ENCODE data around the gene HNRNPL. TPM values are rescaled to one million over a fixed set of nuclear protein-coding genes. Genes with fewer than 3 reads are reported as not detected.

HNRNPL gene
- total and polyA plus RNA-seq, 2 experiments from 2014 or later, result 184 to 209 TPM

DNA sequence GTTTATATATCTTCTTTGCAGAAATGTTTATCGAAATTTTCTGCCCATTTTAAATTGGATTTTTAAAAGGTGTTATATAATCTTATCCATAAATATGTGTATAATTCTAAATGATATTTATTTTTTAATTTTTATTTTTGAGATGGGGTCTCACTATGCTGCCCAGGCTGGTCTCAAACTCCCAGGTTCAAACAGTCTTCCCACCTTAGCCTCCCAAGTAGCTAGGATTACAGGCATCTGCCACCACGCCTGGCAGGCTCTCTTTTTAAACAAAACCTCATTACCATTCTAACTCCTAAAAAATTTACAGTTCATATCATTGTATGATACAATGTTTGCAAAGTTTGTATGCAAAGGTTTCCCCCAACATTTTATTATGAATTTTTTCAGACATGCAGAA is 53.6 kb downstream of the HNRNPL start:
- Histone ChIP-seq H4K20me1 (ENCODE audit: insufficient read depth, poor library complexity, severe bottlenecking) (no peaks in the 10 kb centered on the region), H3K4me1 (ENCODE audit: insufficient read depth) (peaks cover 3% of the 10 kb centered on the region), H3K9me2 (replicated peaks; ENCODE audit: insufficient read depth) (no peaks in the 10 kb centered on the region), H2AFZ (no peak overlapping the region), H3K9me3 (ENCODE audit: low read depth) (no peaks in the 10 kb centered on the region), H3K4me3 (no peak overlapping the region), H3K27ac (no peak overlapping the region), H3K4me2 (no peak overlapping the region), H3K79me2 (no peaks in the 10 kb centered on the region), H3K36me3 (replicated peaks; ENCODE audit: insufficient read depth, low read depth) (no peaks in the 10 kb centered on the region), H3K27me3 (no peaks in the 10 kb centered on the region)
- DNase-seq (ENCODE audit: low spot score), result no peak
- no peak for TF ChIP-seq EZH2 (IDR thresholded peaks at IDR 0.05; ENCODE audit: borderline replicate concordance)
- no peak for TF ChIP-seq EZH2phosphoT487 (IDR thresholded peaks at IDR 0.05; ENCODE audit: low read depth, severe bottlenecking, unreplicated experiment)
- TF ChIP-seq, protein P1, sequence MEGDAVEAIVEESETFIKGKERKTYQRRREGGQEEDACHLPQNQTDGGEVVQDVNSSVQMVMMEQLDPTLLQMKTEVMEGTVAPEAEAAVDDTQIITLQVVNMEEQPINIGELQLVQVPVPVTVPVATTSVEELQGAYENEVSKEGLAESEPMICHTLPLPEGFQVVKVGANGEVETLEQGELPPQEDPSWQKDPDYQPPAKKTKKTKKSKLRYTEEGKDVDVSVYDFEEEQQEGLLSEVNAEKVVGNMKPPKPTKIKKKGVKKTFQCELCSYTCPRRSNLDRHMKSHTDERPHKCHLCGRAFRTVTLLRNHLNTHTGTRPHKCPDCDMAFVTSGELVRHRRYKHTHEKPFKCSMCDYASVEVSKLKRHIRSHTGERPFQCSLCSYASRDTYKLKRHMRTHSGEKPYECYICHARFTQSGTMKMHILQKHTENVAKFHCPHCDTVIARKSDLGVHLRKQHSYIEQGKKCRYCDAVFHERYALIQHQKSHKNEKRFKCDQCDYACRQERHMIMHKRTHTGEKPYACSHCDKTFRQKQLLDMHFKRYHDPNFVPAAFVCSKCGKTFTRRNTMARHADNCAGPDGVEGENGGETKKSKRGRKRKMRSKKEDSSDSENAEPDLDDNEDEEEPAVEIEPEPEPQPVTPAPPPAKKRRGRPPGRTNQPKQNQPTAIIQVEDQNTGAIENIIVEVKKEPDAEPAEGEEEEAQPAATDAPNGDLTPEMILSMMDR (IDR thresholded peaks at IDR 0.05; ENCODE audit: poor library complexity), result no peak
- WGBS (ENCODE audit: low lambda C conversion rate, missing lambda C conversion rate), result 61% methylated on average over 2 of the region's 2 CpGs

- Histone ChIP-seq H3K9me3 (ENCODE audit: low read depth) (no peaks in the 10 kb centered on the region), H3K79me2 (no peaks in the 10 kb centered on the region), H3K4me2 (no peak overlapping the region), H2AFZ (no peak overlapping the region), H4K20me1 (ENCODE audit: insufficient read depth, poor library complexity, severe bottlenecking) (no peaks in the 10 kb centered on the region), H3K36me3 (replicated peaks; ENCODE audit: insufficient read depth, low read depth) (no peaks in the 10 kb centered on the region), H3K9me2 (replicated peaks; ENCODE audit: insufficient read depth) (no peaks in the 10 kb centered on the region), H3K4me1 (ENCODE audit: insufficient read depth) (peaks cover 3% of the 10 kb centered on the region), H3K27me3 (no peaks in the 10 kb centered on the region), H3K4me3 (no peak overlapping the region), H3K27ac (no peak overlapping the region)
- 90% methylated on average over 4 of the region's 4 CpGs for WGBS (ENCODE audit: low lambda C conversion rate, missing lambda C conversion rate)
- no peak for DNase-seq (ENCODE audit: low spot score)
- no peak for TF ChIP-seq EZH2 (IDR thresholded peaks at IDR 0.05; ENCODE audit: borderline replicate concordance)
- TF ChIP-seq, protein P1 (IDR thresholded peaks at IDR 0.05; ENCODE audit: poor library complexity), result no peak
Observed at GRCh38 chr19:38795549-38795948, 54.2 kb downstream of the HNRNPL start.

DNA sequence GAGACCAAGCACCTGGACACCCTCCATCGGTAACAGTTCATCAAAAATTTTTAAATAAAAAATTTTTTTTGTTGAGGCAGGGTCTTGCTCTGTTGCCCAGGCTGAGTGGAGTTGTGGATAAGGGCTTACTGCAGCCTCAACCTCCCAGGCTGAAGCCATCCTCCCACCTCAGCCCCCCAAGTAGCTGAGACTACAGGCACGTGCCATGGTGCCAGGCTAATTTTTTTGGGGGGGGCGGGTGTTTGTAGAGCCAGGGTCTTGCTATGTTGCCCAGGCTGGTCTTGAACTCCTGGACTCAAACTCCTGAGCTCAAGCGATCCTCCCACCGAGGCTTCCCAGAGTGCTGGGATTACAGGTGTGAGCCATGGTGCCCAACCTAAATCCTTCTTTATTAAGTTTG is 56.1 kb downstream of the HNRNPL start:
- Histone ChIP-seq H3K27me3 (no peaks in the 10 kb centered on the region), H3K9me2 (replicated peaks; ENCODE audit: insufficient read depth) (no peaks in the 10 kb centered on the region), H3K36me3 (replicated peaks; ENCODE audit: insufficient read depth, low read depth) (no peaks in the 10 kb centered on the region), H3K4me1 (ENCODE audit: insufficient read depth) (no peaks in the 10 kb centered on the region), H2AFZ (no peak overlapping the region), H4K20me1 (ENCODE audit: insufficient read depth, poor library complexity, severe bottlenecking) (no peaks in the 10 kb centered on the region), H3K9me3 (ENCODE audit: low read depth) (no peaks in the 10 kb centered on the region), H3K27ac (no peak overlapping the region), H3K4me3 (no peak overlapping the region), H3K4me2 (no peak overlapping the region), H3K79me2 (no peaks in the 10 kb centered on the region)
- no peak for DNase-seq (ENCODE audit: low spot score)
- TF ChIP-seq EZH2 (IDR thresholded peaks at IDR 0.05; ENCODE audit: borderline replicate concordance) (no peak), EZH2phosphoT487 (IDR thresholded peaks at IDR 0.05; ENCODE audit: low read depth, severe bottlenecking, unreplicated experiment) (no peak)
- TF ChIP-seq, protein P1 (IDR thresholded peaks at IDR 0.05; ENCODE audit: poor library complexity), result no peak
- 96% methylated on average over 5 of the region's 5 CpGs for WGBS (ENCODE audit: low lambda C conversion rate, missing lambda C conversion rate)

DNA sequence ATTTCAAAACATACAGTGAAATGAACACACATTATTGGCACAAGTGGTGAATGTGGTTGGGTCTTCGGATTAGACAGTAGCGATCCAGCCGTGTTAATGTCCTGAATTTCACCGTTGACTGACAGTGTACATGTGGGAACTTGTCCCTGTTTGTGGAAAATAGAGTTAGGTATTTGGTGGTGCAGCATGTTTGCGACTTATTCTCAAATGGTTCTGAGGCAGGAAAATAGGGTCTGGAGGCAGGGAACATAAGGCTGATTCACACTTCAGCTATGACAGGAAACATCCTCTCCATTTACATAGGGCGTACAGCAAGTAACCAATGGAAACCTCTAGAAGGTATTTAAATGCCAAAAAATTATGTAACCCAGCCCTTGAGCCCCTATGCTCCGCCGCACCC is 56.6 kb downstream of the HNRNPL start:
- no peak overlapping the region for H3K4me3 ChIP-seq
- DNase-seq (ENCODE audit: low spot score), result no peak
- H3K36me3 ChIP-seq (replicated peaks; ENCODE audit: insufficient read depth, low read depth), result no peaks in the 10 kb centered on the region
- H4K20me1 ChIP-seq (ENCODE audit: insufficient read depth, poor library complexity, severe bottlenecking), result no peaks in the 10 kb centered on the region
- 88% methylated on average over 8 of the region's 8 CpGs for WGBS (ENCODE audit: low lambda C conversion rate, missing lambda C conversion rate)
- TF ChIP-seq, protein P1 (IDR thresholded peaks at IDR 0.05; ENCODE audit: poor library complexity), result no peak
- TF ChIP-seq EZH2phosphoT487 (IDR thresholded peaks at IDR 0.05; ENCODE audit: low read depth, severe bottlenecking, unreplicated experiment) (no peak), EZH2 (IDR thresholded peaks at IDR 0.05; ENCODE audit: borderline replicate concordance) (no peak)
- H3K79me2 ChIP-seq, result no peaks in the 10 kb centered on the region
- H3K27ac ChIP-seq, result no peak overlapping the region
- no peaks in the 10 kb centered on the region for H3K9me3 ChIP-seq (ENCODE audit: low read depth)
- no peaks in the 10 kb centered on the region for H3K4me1 ChIP-seq (ENCODE audit: insufficient read depth)
- H3K9me2 ChIP-seq (replicated peaks; ENCODE audit: insufficient read depth), result no peaks in the 10 kb centered on the region
- no peak overlapping the region for H3K4me2 ChIP-seq
- no peak overlapping the region for H2AFZ ChIP-seq
- H3K27me3 ChIP-seq, result no peaks in the 10 kb centered on the region

All from hepatocyte (in vitro differentiated cells).